ENCODE results near the gene CLEC4E.
"Not testable (repeated sequence)": the region's sequence is repeated elsewhere in the genome, so short reads cannot be mapped to it uniquely, and the experiment has no call there.

The CLEC4E gene, protein sequence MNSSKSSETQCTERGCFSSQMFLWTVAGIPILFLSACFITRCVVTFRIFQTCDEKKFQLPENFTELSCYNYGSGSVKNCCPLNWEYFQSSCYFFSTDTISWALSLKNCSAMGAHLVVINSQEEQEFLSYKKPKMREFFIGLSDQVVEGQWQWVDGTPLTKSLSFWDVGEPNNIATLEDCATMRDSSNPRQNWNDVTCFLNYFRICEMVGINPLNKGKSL
- 0 to 0.10 reads per million in 2 donors for total RNA-seq

DNA sequence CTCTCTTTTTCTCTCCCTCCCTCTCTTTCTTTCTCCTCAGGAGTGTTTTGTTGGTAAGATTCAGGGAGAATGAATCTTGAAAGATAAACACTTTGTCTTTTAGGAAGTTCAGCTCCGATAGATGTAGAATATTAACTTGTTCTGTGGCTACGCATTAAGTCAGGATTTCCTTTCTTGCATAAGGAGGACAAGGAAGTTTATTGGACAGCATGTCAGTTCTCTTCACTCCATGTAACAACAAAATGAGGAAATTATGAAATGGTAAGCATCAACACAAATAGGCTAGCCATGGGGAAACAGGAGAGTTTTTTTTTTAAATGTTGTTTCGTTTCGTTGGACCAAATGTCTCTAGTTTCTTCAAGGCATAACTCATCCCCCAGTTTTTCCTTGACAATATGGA lies at the start of gene CLEC4E:
TSS of gene CLEC4E (minus strand) at position 75 of the 400 bp plus-strand sequence. CDS start 108 bp downstream, outside the sequence.
- DNase-seq = not testable (repeated sequence)

- DNase-seq = no peak
These were observed 49.0 kb upstream of the CLEC4E start for GRCh38 chr12:8589679-8590078.

DNA sequence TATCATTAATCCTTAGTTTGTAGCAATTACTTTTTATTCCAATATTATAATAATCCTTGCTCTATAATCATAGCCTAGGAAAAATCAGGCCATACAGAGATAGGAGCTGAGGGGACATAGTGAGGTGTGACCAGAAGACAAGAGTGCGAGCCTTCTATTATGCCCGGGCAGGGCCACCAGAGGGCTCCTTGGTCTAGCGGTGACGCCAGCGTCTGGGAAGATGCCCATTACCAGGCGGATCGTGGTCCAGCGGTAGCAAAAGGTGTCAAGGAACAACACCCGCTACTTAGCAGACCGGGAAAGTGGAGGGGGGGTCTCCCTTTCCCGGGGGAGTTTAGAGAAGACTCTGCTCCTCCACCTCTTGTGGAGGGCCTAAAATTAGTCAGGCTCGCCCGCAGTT lies 43.8 kb upstream of the CLEC4E start:
- not testable (repeated sequence) for DNase-seq

- no peak for DNase-seq
These were observed 43.3 kb upstream of the CLEC4E start for GRCh38 chr12:8584004-8584403.

DNA sequence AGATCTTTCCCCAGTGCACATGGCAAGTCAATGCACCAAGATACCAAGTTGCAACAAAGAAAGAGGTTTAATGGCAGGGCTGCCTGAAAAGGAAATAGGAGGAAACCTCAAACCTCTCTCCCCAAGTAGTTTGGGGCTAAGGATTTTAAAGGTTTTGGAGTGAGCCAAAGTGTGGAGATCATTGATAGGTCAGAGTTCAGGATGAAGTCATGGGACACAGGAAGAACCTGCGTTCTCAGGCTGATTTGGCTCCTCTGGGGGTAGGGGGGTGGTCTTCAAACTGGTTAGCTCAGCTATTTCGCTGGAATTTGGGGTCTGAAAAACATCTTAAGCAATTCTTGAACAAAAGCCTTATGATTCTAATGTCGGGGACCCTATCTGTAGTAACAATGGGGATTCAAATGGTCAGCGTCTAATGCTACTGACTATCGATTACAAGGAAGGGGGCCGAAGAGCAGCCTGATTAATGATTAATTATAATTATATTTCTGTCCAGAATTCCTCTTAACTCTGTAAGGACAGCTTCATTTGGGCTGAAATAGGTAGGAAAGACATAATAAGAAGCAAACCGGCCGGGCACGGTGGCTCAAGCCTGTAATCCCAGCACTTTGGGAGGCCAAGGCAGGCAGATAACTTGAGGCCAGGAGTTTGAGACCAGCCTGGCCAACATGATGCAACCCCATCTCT lies 40.5 kb upstream of the CLEC4E start:
- DNase-seq = no peak

- no peak for DNase-seq
These were observed 37.2 kb upstream of the CLEC4E start for GRCh38 chr12:8577879-8578278.

DNA sequence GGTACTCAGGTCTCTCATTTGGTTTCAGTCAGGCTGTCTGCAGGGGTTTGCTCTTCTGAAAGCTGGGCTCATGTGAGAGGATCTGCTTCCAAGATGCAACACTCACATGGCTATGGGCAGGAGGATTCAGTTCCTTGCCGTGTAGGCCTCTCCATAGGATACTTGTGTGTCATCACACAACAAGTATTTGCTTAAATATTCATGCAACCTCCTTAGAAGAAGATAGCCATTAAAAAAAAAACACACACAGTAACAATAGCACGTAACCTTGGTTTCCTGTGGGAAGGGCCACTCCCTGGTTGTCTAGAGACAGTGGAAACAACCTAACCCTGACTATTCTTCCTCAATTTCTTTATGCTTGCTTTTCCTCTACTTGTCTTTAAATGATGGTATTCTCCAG lies 31.8 kb upstream of the CLEC4E start:
- DNase-seq = no peak

DNA sequence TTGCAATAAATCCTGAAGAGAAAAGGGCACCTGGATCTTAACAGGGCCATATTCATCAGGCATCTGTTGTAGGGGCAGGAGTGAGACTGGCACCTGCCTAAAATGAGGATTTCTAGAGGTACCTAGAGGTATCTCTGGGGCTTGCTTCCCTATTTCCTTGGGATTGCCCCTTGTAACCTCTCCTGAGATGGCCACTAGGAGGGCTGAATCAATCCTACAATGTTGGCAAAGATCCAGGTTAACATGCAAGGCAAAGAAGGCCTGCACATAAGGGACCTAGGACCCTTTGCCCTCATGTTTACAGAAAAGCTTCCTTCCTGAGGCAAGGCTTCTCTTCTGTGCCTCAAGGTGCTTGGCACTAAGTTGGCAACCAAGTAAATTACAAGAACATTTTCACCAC lies 25.8 kb upstream of the CLEC4E start:
- no peak for DNase-seq

DNA sequence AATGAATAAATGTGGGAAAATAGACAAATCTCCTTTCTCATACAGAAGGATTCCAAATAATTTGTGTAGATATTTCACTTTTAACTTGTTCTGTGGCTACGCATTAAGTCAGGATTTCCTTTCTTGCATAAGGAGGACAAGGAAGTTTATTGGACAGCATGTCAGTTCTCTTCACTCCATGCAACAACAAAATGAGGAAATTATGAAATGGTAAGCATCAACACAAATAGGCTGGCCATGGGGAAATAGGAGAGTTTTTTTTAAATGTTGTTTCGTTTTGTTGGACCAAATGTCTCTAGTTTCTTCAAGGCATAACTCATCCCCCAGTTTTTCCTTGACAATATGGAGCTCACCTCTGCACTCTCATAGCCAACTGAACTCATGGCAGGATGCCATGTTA lies 25.3 kb upstream of the CLEC4E start:
- DNase-seq = not testable (repeated sequence)

- DNase-seq = no peak
These were observed 24.0 kb upstream of the CLEC4E start for GRCh38 chr12:8564656-8565055.

- DNase-seq = no peak
These were observed 22.7 kb upstream of the CLEC4E start for GRCh38 chr12:8563356-8563755.

GRCh38 chr12:8562310-8562709 lies 21.6 kb upstream of the CLEC4E start:
- no peak for DNase-seq

GRCh38 chr12:8561011-8561410 lies 20.3 kb upstream of the CLEC4E start:
- no peak for DNase-seq

DNA sequence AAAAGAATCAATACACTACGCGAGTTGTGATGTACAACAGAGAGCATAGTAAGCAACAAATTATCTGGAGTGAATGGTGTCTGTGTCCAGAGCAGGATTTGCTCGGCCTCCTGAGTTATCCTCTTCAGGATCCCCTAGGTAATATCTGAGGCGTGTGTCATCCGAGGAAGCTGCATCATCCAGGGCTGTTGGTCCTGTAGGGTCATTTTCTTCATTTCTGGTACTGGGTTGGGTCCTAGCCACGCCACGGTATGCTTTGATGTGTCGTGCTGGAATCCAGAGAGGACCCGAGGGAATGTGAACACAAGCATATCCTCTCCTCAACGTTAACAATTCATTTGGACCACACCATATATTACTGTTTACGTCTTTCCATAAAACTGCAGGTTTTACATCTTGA lies 19.0 kb upstream of the CLEC4E start:
- no peak for DNase-seq

DNA sequence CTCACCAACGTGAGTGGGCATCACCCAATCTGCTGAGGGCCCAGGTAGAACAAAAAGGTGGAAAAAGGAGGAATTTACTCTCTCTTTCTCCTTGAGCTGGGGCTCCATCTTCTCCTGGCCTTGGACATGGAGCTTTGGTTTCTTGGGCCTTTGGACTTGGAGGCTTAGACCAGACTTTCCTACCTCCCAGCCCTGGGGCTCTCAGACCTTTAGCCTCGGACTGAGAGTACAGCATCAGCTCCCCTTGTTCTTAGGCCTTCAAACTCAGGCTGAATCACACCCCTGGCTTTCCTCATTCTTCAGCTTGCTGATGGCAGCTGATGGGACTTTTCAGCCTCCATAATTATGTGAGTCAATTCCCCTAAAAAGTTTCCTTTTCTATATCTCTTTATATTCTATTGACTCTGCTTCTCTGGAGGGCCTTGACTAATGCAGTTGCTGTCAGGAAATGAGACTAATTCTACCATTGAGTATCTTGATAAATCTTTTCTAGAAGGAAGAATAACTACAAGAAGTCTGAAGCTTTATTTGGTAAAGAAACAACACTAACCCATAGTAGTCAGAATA lies 15.9 kb upstream of the CLEC4E start:
- DNase-seq = no peak

DNA sequence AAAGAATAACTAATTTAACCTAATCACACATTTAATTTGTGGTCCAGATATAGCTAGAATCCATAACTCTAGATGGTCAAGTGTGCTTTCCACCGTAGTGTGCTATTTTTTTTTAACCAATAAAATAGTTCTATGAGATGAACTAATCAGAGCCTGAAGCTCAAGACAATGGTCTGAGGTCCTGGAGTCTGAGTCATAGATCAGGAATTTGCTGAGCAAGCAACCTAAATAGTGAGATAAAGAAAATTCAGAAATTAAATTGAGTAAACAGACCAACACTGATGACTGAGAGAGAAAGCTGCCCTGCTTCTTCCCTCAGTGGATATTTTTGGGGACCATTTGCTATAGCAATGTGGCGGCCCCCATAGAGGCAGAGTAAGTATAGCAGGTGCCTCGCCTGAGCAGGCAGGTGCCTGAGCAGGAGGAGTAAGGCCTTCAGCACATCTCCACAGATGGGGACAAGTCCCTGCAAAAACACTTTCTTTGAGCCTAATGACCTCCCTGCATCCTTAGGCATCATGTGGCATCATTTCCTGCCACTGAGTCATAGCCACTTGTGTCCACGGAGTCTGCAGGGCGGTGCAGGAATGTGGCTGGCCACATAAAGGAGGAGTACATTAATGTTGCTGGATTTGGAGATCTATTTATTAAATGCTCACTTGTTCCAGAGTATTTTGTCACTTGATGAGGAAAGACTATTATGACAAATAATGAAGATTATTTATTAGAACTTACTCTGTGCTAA lies 13.9 kb upstream of the CLEC4E start:
- no peak for DNase-seq

DNA sequence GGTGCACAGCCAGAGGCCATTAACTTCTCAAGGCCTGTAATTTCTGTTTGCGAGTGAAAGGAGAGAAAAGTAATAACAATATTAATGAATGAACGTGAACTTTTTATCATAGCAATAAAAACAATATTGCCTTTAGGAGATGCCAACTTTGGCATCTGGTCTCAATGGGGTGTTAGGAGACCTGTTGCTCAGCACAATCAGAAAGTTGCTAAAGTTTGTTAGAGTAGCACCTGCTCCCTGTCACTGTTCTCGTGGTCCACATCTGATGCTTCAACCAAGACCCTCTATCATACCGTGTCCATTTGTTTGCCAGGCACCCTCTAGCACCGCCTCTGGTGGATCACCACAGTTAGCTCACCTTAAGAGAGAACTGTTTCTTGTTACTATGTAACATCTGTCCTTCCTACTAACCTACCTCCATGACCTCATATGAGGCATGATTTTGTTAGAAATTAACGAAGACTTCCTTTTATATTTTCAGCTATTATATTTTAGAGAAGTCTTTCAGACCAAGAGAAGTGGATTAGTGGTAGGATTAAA lies 12.5 kb upstream of the CLEC4E start:
- no peak for DNase-seq

- DNase-seq = no peak
These were observed 8.7 kb upstream of the CLEC4E start for GRCh38 chr12:8549381-8549780.

- no peak for DNase-seq
These were observed 7.5 kb upstream of the CLEC4E start for GRCh38 chr12:8548192-8548591.

DNA sequence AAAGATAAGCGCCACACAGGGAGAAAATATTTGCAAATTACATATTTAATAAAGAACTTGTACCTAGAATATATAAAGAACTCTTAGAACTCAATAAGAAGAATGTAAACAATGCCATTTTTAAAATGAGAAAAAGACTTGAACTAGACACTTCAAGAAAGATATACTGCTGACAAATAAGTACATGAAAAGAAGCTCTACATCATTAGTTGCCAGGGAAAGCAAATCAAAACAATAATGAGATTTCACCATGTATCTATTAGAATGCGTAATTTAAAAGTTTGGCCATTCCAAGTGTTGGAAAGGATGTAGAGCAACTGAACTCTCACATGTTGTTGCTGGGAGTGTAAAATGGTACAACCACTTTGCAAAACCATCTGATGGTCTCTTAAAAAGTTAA lies 6.9 kb upstream of the CLEC4E start:
- DNase-seq = no peak

DNA sequence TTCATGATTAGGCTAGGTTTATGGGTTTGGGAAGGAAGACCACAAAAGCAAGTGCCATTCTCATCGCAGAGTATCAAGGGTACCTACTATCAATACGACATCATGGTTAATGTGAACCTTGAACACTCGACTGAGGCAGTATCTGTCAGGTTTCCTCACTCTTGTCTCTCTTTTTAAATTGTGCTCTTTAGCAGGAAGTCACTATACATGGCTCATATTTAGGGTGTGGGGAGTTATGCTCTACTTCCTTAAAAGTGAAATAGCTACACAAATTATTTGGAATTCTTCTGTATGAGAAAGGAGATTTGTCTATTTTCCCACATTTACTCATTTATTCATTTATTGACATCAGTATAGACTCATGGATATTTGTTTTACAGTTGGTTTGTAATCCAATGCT lies 5.9 kb upstream of the CLEC4E start:
- no peak for DNase-seq

- DNase-seq = no peak
These were observed 3.6 kb upstream of the CLEC4E start for GRCh38 chr12:8544295-8544694.

DNA sequence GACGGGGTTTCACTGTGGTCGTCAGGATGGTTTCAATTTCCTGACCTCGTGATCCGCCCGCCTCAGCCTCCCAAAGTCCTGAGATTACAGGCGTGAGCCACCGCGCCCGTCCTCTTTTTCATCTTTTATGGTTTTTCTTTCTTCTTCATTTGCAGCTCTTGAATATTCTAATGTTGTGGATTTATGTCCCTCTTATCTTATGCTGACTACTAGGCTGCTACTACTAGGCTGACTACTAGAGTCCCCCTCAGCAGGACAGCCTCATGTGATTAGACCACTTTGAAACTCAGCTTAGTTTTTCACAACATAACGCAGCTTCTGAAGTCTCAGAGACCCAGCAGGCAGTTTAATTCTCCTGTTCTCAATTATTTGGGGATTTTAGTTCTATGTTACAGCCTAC lies 857 bp upstream of the CLEC4E start:
- DNase-seq = no peak

Measured in activated gamma-delta T cell (primary cell).